ENCODE measurements around the gene BLID. TPM values are rescaled to one million over a fixed set of nuclear protein-coding genes. Genes with fewer than 3 reads are reported as not detected.

Gene BLID
- total and polyA plus RNA-seq, 2 of the 8 experiments (the other 6 are each of a cell fraction or from before 2014, with no cell fraction given): not detected

- H4K20me1 ChIP-seq (replicated peaks in 1 of 2; ENCODE audit: control insufficient read depth in 1 of 2, insufficient read depth in 2 of 2, low read length in 2 of 2): no peaks in the 10 kb centered on the region
- no peak overlapping the region for H4K8ac ChIP-seq (ENCODE audit: extremely low read depth, insufficient read depth, low read length)
- H2BK5ac ChIP-seq (ENCODE audit: low read depth, low read length): no peak overlapping the region
- FAIRE-seq: no peak
- H2BK20ac ChIP-seq (ENCODE audit: low read length): no peak overlapping the region
- H4K5ac ChIP-seq (ENCODE audit: insufficient read length, low read depth, low read length): no peak overlapping the region
- H3K27ac ChIP-seq (ENCODE audit: low read depth, low read length): no peak overlapping the region
- H3K4me1 ChIP-seq (replicated peaks in 1 of 4; ENCODE audit: control insufficient read depth in 3 of 4, insufficient read depth in 4 of 4, low read length in 3 of 4): peaks cover 0 to 3% (median 0%) of the 10 kb centered on the region in 4 experiments; a peak in 1 of 7 replicates
- H3K79me2 ChIP-seq (ENCODE audit: control insufficient read depth in 1 of 2, insufficient read depth in 2 of 2, low read length in 2 of 2): no peaks in the 10 kb centered on the region
- no peaks in the 10 kb centered on the region for H3K23me2 ChIP-seq (ENCODE audit: low read depth, low read length)
- H3K18ac ChIP-seq (ENCODE audit: extremely low read depth, low read length): no peak overlapping the region
- H3K79me1 ChIP-seq (ENCODE audit: low read depth, low read length): no peaks in the 10 kb centered on the region
- H3K14ac ChIP-seq (ENCODE audit: insufficient read length): no peak overlapping the region
- H3K9ac ChIP-seq (replicated peaks in 1 of 4; ENCODE audit: extremely low read depth in 1 of 4, low read depth in 3 of 4, low read length in 3 of 4): no peak overlapping the region
- H3K27me3 ChIP-seq (replicated peaks in 1 of 4; ENCODE audit: control insufficient read depth in 3 of 4, extremely low read depth in 1 of 4, insufficient read depth in 3 of 4, low read length in 3 of 4): no peaks in the 10 kb centered on the region; a peak in 1 of 7 replicates
- no peak overlapping the region for H2BK120ac ChIP-seq (replicated peaks; ENCODE audit: low read depth, low read length)
- no peak overlapping the region for H2AFZ ChIP-seq (ENCODE audit: low read length)
- POLR2A ChIA-PET (ENCODE audit: partially characterized antibody): no interaction called here
- no peak overlapping the region for H4K91ac ChIP-seq (replicated peaks; ENCODE audit: insufficient read length, low read length)
- CTCF ChIA-PET (ENCODE audit: partially characterized antibody): interaction anchor here (0.8 to 5.6 kb wide), 19 partner anchors 9 to 462 kb away, joined by 3 to 26 read pairs (median 4); no protein-coding TSS in a partner anchor
- no peak for DNase-seq (ENCODE audit: low read depth in 1 of 2, low spot score in 2 of 2)
- H3K56ac ChIP-seq (replicated peaks; ENCODE audit: insufficient read length, low read depth, low read length): no peak overlapping the region
- H3K4ac ChIP-seq (replicated peaks; ENCODE audit: insufficient read length, low read depth, low read length): no peak overlapping the region
- H2BK15ac ChIP-seq (ENCODE audit: low read length): no peak overlapping the region
- H3K4me3 ChIP-seq (ENCODE audit: extremely low read depth in 1 of 4, insufficient read depth in 2 of 4, low read depth in 3 of 4, low read length in 4 of 4): no peak overlapping the region
- H2AK5ac ChIP-seq (ENCODE audit: low read depth, low read length): no peak overlapping the region
- H3K36me3 ChIP-seq (ENCODE audit: control insufficient read depth in 2 of 4, insufficient read depth in 4 of 4, low read length in 3 of 4): no peaks in the 10 kb centered on the region
- no peak overlapping the region for H2BK12ac ChIP-seq (ENCODE audit: low read depth, low read length)
- no peaks in the 10 kb centered on the region for H3K9me3 ChIP-seq (ENCODE audit: insufficient read depth in 2 of 2, low read depth in 1 of 2, low read length in 1 of 2)
- no peak overlapping the region for H3K23ac ChIP-seq (ENCODE audit: insufficient read length)
- H3K4me2 ChIP-seq (ENCODE audit: insufficient read depth in 1 of 2, low read depth in 2 of 2, low read length in 2 of 2): no peak overlapping the region
- TF ChIP-seq EP300 (IDR thresholded peaks at IDR 0.05; ENCODE audit: borderline replicate concordance in 1 of 2, low read depth in 2 of 2, low read length in 2 of 2) (no peak), BRCA1 (IDR thresholded peaks at IDR 0.05; ENCODE audit: low read depth, low read length) (no peak), TAF1 (IDR thresholded peaks at IDR 0.05; ENCODE audit: low read depth, low read length) (no peak), BACH1 (IDR thresholded peaks at IDR 0.05; ENCODE audit: low read length) (no peak), CBX5 (IDR thresholded peaks at IDR 0.05; ENCODE audit: low read depth, low read length) (no peak), GABPA (IDR thresholded peaks at IDR 0.05; ENCODE audit: borderline replicate concordance, insufficient read depth, low read length) (no peak), SAP30 (IDR thresholded peaks at IDR 0.05; ENCODE audit: insufficient read depth, insufficient replicate concordance, low read length) (no peak), CHD2 (IDR thresholded peaks at IDR 0.05; ENCODE audit: low read length) (no peak), SP2 (IDR thresholded peaks at IDR 0.05; ENCODE audit: low read length) (no peak), HDAC6 (IDR thresholded peaks at IDR 0.05; ENCODE audit: low read depth, low read length) (no peak), YY1 (IDR thresholded peaks at IDR 0.05; ENCODE audit: low read depth, low read length) (no peak), CBX8 (IDR thresholded peaks at IDR 0.05; ENCODE audit: borderline replicate concordance, low read depth, low read length) (no peak), SIRT6 (IDR thresholded peaks at IDR 0.05; ENCODE audit: low read length) (no peak), JUND (IDR thresholded peaks at IDR 0.05; ENCODE audit: low read length) (no peak), SRF (IDR thresholded peaks at IDR 0.05; ENCODE audit: low read depth, low read length) (no peak), JUN (IDR thresholded peaks at IDR 0.05; ENCODE audit: low read depth, low read length) (no peak), EZH2 (IDR thresholded peaks at IDR 0.05; ENCODE audit: low read depth, low read length, severe bottlenecking) (no peak)
Measured at GRCh38 chr11:122116591-122116990, 576 bp upstream of the BLID start.
